ENCODE measurements around the gene TNK1. TPM values are rescaled to one million over a fixed set of nuclear protein-coding genes. Genes with fewer than 3 reads are reported as not detected.
A peak's percentile ranks its signal among the peaks of the same experiment; 100 is the strongest.

Gene TNK1
- total RNA-seq, 2 experiments from 2014 or later, result 6.8 to 6.9 TPM

GRCh38 chr17:7403977-7404736, 23.3 kb downstream of the TNK1 start, which contains the start of gene TMEM256:
Gene TMEM256, minus strand, starts transcription at chr17:7404097. Its CDS starts 13 bp downstream, at chr17:7404084.
- DNase-seq (peak; percentile 99), ATAC-seq (peak; percentile 90)
- CTCF ChIA-PET, result interaction anchor here (0.7 to 4.1 kb wide), 5 partner anchors 10 to 157 kb away, joined by 3 to 27 read pairs (median 7); partner anchors contain the start of genes PLSCR3, SENP3 and TMEM102
- H3K4me1 Mint-ChIP-seq (ENCODE audit: low read depth), result peaks cover 14% of the 10 kb centered on the region
- peak within 1 kb of the TSS; percentile 98 for H3K27ac Mint-ChIP-seq
- peaks cover 3% of the 10 kb centered on the region for H3K36me3 Mint-ChIP-seq (ENCODE audit: low read depth)
- TF ChIP-seq CTCF (IDR thresholded peaks at IDR 0.05), result no peak
- peaks cover 2% of the 10 kb centered on the region for H3K27me3 Mint-ChIP-seq
- POLR2A ChIA-PET, result interaction anchor here (0.6 to 2.7 kb wide), 12 partner anchors 10 to 357 kb away, joined by 3 to 10 read pairs (median 4); partner anchors contain the start of genes NEURL4, PLSCR3 and TMEM95
- intact Hi-C loops (cut with micrococcal nuclease), result loop anchor here (1.0 kb wide), 1 partner anchor 31 kb away; the partner anchor contains the start of gene TMEM102
- H3K4me3 Mint-ChIP-seq, result peak within 1 kb of the TSS; percentile 95
- no peaks in the 10 kb centered on the region for H3K9me3 Mint-ChIP-seq

DNA sequence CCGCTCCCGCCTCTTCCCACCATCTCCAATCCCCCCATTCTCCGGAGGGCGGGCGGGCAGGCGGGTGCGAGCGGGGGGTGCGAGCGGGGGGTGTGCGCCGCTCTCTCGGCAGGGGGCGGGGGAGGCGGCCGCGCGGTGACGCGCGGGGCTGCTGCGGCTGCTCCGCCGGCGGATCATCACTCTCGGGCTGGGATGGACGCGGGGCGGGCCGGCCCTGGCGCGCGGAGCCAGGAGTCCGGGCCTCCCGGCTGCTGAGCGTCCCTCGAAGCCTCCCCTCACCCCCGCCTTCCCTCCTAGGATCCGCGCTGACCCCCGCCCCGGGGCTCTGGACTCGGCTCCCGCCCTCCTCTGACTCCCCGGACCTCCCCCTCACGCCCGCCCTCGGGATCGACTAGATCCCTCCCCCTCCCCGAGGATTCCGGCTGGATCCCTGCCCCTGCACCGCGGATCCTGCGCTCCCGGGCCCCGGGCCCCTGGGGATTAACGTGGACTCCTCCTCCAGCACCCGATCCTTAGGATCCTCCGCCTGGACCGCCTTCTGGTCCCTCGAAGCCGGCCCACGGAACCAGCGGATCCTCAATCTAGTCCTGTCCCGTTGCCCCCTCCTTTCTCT, 24.0 kb downstream of the TNK1 start:
- ATAC-seq (peak; percentile 40), DNase-seq (no peak)
- Mint-ChIP-seq H3K27me3 (peaks cover 2% of the 10 kb centered on the region), H3K9me3 (no peaks in the 10 kb centered on the region), H3K27ac (peak overlapping the region; percentile 98), H3K36me3 (ENCODE audit: low read depth) (no peaks in the 10 kb centered on the region), H3K4me1 (ENCODE audit: low read depth) (peaks cover 14% of the 10 kb centered on the region), H3K4me3 (peak overlapping the region; percentile 95)
- CTCF ChIA-PET, result interaction anchor here (0.7 to 4.1 kb wide), 5 partner anchors 11 to 156 kb away, joined by 3 to 27 read pairs (median 7); partner anchors contain the start of genes PLSCR3, SENP3 and TMEM102
- intact Hi-C loops (cut with micrococcal nuclease), result loop anchor here (1.0 kb wide), 1 partner anchor 30 kb away; the partner anchor contains the start of gene TMEM102
- POLR2A ChIA-PET, result interaction anchor here (0.8 to 2.7 kb wide), 7 partner anchors 32 to 356 kb away, joined by 3 to 10 read pairs (median 4); partner anchors contain the start of gene NEURL4
- TF ChIP-seq CTCF (IDR thresholded peaks at IDR 0.05), result no peak

GRCh38 chr17:7405350-7406234, 24.7 kb downstream of the TNK1 start:
- TF ChIP-seq CTCF (IDR thresholded peaks at IDR 0.05), result no peak
- ChIA-PET CTCF (interaction anchor here (1.7 kb wide), 1 partner anchor 31 kb away, joined by 8 read pairs; no protein-coding TSS in a partner anchor), POLR2A (interaction anchor here (1.4 to 1.8 kb wide), 4 partner anchors 11 to 92 kb away, joined by 3 to 5 read pairs (median 4); partner anchors contain the start of gene NEURL4)
- DNase-seq (no peak), ATAC-seq (no peak)
- Mint-ChIP-seq H3K36me3 (ENCODE audit: low read depth) (no peaks in the 10 kb centered on the region), H3K4me1 (ENCODE audit: low read depth) (peaks cover 14% of the 10 kb centered on the region), H3K27me3 (peaks cover 2% of the 10 kb centered on the region), H3K4me3 (peak overlapping the region; percentile 95), H3K27ac (peak overlapping the region; percentile 78), H3K9me3 (no peaks in the 10 kb centered on the region)
- intact Hi-C loops (cut with micrococcal nuclease), result no loop called here

DNA sequence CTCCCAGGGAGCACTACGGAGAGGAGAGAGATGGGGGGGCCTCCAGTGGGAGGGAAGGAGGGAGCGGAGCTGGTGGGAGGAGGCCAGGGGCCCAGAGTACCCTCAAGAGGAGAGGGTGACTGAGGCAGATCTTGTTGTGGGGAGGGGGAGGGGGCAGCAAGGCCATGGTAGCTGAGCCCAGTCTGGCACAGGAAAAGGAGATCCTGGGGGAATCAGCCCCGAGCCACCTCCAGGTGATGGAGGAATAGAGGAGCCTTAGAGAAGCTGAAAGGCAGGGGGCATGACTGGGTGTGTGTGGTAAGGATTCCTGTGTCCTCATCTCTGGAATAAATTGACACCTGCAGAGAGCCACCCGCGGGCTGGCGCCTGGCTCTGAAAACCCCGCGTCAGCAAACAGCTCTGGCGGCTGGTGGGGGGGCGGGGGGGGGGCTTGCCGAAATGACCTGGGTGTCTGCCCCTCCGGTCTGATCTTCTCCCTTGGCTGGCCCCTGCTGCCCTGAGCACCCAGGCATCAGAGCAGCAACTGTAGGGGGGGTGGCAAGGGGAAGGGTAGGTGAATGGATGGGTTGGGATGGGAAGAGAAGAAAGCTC, 25.4 kb downstream of the TNK1 start:
- Mint-ChIP-seq H3K36me3 (ENCODE audit: low read depth) (no peaks in the 10 kb centered on the region), H3K9me3 (no peaks in the 10 kb centered on the region), H3K27ac (peak overlapping the region; percentile 57), H3K4me3 (peak overlapping the region; percentile 57), H3K4me1 (ENCODE audit: low read depth) (peaks cover 14% of the 10 kb centered on the region), H3K27me3 (peaks cover 2% of the 10 kb centered on the region)
- ChIA-PET POLR2A (interaction anchor here (0.8 to 1.8 kb wide), 7 partner anchors 8 to 93 kb away, joined by 3 to 5 read pairs (median 4); no protein-coding TSS in a partner anchor), CTCF (interaction anchor here (0.7 to 1.7 kb wide), 2 partner anchors 31 to 155 kb away, joined by 3 to 8 read pairs; no protein-coding TSS in a partner anchor)
- intact Hi-C loops (cut with micrococcal nuclease), result no loop called here
- TF ChIP-seq CTCF (IDR thresholded peaks at IDR 0.05), result no peak
- no peak for ATAC-seq
- DNase-seq, result no peak

All from activated CD8-positive, alpha-beta T cell treated with anti-CD3 and anti-CD28 coated beads for 36 hours (primary cell).